GM21723 (cell line): ENCODE results near the gene CAPS.

Source experiments
- ATAC-seq: cut with Tn5 transposase; IDR thresholded peaks from one replicate; pipeline ENCODE4 v1.9.1; 2021; ENCODE audit warnings: mild to moderate bottlenecking, moderate library complexity; ENCODE audit not compliant: unreplicated experiment

Gene CAPS

GRCh38 chr19:5908773-5909442, 5.1 kb upstream of the CAPS start:
- no peak for ATAC-seq

- no peak for ATAC-seq
These were observed 3.5 kb upstream of the CAPS start for GRCh38 chr19:5910638-5910907.

DNA sequence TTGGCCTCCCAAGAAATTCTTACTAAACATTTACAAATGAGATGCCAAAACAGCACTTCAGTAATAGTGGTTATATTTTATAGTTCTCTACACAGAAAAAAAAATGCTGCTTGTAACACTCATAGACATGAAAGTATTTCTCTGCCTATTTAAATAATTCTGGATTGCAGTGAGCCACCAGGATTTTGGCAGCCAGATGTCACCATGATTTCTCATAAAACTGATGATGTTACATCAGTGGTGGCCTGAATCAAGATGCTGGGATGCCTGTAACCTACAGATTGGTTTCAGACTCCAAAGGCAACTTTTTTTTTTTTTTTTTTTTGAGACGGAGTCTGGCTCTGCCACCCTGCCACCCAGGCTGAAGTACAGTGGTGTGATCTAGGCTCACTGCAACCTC, 2.7 kb upstream of the CAPS start:
- ATAC-seq, result no peak

- no peak for ATAC-seq
These were observed 312 bp downstream of the CAPS start for GRCh38 chr19:5914358-5914774.

- ATAC-seq, result no peak
These were observed 1.1 kb downstream of the CAPS start for GRCh38 chr19:5914946-5915781.

- no peak for ATAC-seq
These were observed 1.7 kb downstream of the CAPS start for GRCh38 chr19:5915782-5916165.

- no peak for ATAC-seq
These were observed 2.2 kb downstream of the CAPS start for GRCh38 chr19:5916181-5916708.

DNA sequence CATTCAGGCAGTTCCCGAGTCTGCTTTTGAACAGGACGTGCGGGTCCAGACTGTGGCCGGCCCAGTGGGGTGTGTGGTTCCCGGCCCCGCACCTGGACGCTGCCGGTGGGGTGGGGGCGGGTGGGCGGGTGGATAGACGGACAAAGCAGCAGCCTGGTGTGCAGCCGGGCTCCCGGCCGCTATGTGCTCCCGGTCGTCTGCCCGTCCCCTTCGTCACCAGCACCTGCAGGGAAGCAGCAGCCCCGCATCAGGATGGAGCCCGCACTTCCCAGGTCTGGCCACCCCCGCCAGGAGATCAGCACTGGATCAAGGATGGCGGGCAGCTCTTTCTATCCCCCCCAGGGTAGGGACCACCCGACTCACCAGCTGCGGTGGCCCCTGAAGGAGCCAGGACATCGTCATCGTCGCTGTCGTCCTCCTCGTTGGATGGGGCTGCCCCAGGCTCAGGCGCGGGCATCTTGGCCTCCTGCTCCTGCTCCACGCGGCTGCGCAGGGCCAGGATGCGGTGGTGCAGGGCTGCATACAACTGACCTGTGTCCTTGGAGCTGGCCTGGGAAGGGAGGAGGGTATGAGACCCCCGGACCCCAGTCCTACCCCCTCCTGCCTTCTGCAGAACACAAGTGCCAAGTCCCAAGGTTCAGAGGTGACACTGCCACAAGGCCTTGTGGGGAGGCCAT, 3.5 kb downstream of the CAPS start:
- no peak for ATAC-seq

DNA sequence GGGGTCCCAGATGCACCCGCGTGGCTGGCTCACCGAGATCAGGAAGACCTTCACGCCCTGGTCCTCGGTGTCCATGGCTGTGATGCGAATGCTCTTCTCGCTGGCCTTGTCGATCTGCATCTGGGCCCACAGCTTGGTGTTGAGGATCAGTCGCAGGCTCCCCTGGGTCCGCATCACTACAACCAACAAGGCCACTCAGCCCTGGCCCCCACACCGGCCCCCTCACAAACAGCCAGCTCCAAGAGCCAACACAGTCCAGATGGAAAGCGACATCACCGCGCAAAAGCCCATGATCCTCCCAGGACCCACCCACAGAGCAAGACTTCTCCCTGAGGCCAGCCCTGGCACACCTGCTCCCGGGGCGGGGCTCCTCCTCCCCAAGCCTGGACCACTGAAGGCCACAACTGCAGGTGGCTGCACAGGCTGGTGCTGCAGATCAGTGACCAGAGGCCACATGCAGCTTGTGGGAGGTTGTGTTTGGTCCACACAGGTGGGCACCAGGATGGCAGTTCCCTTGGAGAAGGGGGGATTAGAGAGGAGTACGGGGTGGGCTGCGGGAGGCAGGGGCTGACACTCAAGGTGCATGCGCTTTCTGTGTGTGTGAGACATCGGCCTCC, 4.5 kb downstream of the CAPS start:
- ATAC-seq, result no peak

DNA sequence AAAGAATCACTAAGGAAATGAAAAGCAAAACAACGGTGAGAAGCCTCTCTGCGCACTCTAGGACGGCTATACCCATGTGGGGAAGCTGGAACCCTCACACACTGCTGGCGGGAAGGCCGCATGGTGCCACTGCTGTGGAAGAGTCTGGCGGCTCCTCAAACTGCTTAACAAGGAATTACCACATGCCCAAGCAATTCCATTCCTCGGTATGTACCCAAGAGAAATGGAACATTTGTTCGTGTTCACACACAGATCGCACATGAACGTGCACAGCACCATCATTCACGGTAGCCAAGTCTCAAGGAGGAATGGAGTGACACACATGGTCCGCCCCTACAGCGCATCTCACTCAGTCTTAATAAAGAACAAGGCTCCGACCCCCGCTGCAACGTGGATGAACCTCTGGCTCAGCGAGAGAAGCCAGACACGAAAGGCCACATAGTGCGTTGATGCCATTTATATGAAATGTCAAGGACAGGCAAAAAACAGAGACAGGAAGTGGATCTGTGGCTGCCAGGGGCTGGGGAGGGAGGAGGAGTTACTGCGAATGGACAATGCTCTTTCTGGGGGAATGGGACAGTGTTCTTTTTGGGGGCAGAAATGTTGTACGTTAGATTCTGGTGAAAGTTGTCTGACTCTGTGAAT, 7.6 kb downstream of the CAPS start:
- ATAC-seq, result no peak

- no peak for ATAC-seq
These were observed 8.1 kb downstream of the CAPS start for GRCh38 chr19:5922161-5922545.

GRCh38 chr19:5923356-5923755, 9.3 kb downstream of the CAPS start:
- ATAC-seq, result no peak

DNA sequence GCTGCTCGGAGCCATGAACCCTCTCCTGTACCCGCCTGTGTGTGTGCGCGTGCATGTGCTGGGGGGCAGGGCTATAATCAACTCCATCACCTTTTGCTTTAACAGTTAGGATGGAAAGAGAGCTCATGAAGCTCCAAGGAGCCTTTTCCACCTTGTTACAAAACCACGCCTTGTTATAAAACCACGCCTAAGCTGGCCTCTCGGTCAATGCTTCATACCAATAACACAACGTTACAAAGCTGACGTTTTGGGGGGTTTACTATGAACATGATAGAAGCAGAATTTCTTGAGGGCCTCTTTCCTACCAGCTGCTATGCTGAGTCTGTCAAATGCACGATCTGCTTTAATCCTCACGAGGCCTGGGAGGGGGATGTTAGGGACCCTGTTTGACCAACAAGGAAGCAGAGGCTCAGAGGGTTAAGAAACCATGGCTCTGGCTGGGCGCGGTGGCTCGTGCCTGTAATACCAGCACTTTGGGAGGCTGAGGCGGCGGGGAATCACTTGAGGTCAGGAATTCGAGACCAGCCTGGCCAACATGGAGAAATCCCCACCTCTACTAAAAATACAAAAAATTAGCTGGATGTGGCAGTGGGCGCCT, 11.9 kb downstream of the CAPS start:
- no peak for ATAC-seq

- ATAC-seq, result no peak
These were observed 12.8 kb downstream of the CAPS start for GRCh38 chr19:5926641-5927440.

DNA sequence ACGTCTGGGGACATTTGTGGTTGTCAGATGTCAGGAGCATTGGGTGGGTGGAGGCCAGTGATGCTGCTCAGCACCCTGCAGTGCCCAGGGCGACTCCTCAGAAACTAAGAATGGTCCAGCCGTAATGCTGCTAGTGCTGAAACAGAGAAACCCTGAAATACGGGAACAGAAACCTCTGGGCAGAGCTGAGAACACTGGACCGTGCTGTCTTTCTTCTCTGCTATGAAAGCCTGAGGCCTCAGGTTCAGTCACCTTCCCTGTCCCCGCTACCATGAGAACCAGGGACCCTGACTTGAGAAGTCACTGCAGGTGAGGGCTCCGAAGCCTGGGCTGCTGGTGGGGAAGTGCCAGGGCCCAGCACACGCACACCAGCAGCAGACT, 13.4 kb downstream of the CAPS start:
- no peak for ATAC-seq

- no peak for ATAC-seq
These were observed 15.1 kb downstream of the CAPS start for GRCh38 chr19:5929179-5929578.

- ATAC-seq, result no peak
These were observed 15.6 kb downstream of the CAPS start for GRCh38 chr19:5929625-5930024.

DNA sequence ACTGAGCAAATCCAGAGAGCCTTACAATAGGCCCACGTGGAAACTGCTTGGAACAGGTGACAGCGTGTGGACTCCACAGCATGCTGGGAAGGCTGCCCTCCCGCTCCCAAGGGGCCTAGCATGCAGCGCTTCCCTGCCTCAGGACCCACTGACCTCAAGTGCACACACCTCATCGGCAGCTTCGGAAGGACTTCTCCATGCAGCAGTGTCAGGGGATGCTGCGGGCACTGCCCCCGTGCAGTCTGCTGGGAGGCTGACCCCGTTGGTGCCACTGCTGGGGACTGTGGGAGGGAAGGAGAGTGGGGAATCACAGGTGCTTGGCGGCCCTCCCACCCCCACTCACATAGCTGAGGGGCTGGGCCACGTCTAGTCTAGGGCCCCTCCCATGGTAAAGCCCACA, 17.2 kb downstream of the CAPS start:
- no peak for ATAC-seq

GRCh38 chr19:5932146-5932545, 18.1 kb downstream of the CAPS start:
- no peak for ATAC-seq
